ENCODE measurements around the gene FHOD3.

Gene FHOD3

DNA sequence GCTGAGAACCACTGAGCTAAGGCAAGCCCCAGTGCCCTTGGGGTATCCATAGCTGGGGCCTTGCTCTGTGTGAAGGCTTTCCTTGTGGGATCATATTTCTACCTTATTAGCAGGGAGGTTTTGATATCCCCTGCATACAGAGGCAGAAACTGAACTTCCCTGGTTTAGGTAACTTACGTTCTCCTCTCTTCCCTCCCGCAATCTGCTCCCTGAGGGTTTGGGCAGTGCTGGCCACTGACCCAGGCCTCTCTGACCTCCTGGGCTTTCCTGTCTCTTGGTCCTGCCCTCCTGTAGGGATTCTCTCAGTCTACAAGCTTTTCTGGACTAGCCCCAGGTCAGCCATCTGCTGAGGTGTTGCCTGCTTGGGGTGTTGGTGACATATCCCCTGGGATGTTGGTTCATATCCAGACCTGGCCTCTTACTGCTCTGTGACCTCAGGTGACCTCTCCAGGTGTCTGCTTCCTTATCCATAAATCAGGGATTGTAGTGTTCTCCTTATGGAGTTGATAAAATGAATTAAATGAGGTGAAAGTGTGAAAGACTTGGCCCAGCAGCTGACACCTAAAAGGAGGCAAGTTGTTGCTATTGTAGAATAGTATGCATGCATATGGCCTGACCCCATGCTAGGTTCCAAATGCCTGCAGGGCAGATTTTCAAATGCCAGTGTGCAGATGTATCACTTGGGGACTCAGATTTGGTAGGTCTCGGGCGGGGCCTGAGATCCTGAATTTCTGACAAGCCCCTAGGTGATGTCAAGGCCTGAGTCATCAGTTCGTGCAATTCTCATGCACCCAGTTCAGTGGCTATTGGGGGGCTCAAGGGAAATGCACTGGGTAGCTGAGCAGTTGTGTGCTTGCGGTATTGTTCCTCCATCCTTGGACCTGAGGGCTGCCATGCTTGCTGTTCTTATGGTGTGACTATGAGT is 106.6 kb downstream of the FHOD3 start:
- Mint-ChIP-seq H3K27me3 (peaks cover 7% of the 10 kb centered on the region), H3K36me3 (no peaks in the 10 kb centered on the region), H3K4me3 (no peak overlapping the region), H3K9me3 (ENCODE audit: low read depth) (no peaks in the 10 kb centered on the region), H3K27ac (no peak overlapping the region), H3K4me1 (ENCODE audit: low read depth) (no peaks in the 10 kb centered on the region)

GRCh38 chr18:36405611-36406010 is 108.1 kb downstream of the FHOD3 start:
- Mint-ChIP-seq H3K9me3 (ENCODE audit: low read depth) (no peaks in the 10 kb centered on the region), H3K27me3 (peaks cover 4% of the 10 kb centered on the region), H3K36me3 (no peaks in the 10 kb centered on the region), H3K4me1 (ENCODE audit: low read depth) (no peaks in the 10 kb centered on the region), H3K4me3 (no peak overlapping the region), H3K27ac (no peak overlapping the region)

- H3K9me3 Mint-ChIP-seq (ENCODE audit: low read depth), result no peaks in the 10 kb centered on the region
- no peak overlapping the region for H3K27ac Mint-ChIP-seq
- H3K4me1 Mint-ChIP-seq (ENCODE audit: low read depth), result no peaks in the 10 kb centered on the region
- peaks cover 4% of the 10 kb centered on the region for H3K27me3 Mint-ChIP-seq
- H3K4me3 Mint-ChIP-seq, result no peak overlapping the region
- no peaks in the 10 kb centered on the region for H3K36me3 Mint-ChIP-seq
Observed at GRCh38 chr18:36406805-36407204, 109.3 kb downstream of the FHOD3 start.

DNA sequence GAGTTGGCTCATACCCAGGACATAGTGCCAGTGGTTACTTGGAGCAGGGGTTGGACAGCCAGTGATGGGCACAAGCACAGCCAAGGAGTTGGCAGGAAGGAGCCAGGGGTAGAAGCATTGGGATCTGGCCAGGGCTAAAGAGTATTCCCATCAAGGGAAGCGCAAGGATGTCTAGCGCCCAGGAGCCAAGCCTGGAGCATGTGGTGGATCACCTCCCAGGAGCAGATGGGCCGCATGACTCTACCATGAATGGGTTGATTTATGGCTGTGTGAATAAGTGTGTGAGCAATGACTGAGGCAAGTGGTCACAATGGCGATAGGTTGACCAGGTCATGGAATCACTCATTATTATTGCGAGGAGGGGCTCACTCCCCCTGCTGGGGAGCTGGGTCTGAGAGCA is 111.1 kb downstream of the FHOD3 start:
- H3K4me1 Mint-ChIP-seq (ENCODE audit: low read depth), result no peaks in the 10 kb centered on the region
- H3K4me3 Mint-ChIP-seq, result no peak overlapping the region
- H3K36me3 Mint-ChIP-seq, result no peaks in the 10 kb centered on the region
- H3K27ac Mint-ChIP-seq, result no peak overlapping the region
- peaks cover 2% of the 10 kb centered on the region for H3K27me3 Mint-ChIP-seq
- H3K9me3 Mint-ChIP-seq (ENCODE audit: low read depth), result no peaks in the 10 kb centered on the region

- Mint-ChIP-seq H3K27ac (no peak overlapping the region), H3K4me3 (no peak overlapping the region), H3K4me1 (ENCODE audit: low read depth) (no peaks in the 10 kb centered on the region), H3K9me3 (ENCODE audit: low read depth) (no peaks in the 10 kb centered on the region), H3K36me3 (no peaks in the 10 kb centered on the region), H3K27me3 (peaks cover 2% of the 10 kb centered on the region)
Observed at GRCh38 chr18:36409779-36410178, 112.3 kb downstream of the FHOD3 start.

DNA sequence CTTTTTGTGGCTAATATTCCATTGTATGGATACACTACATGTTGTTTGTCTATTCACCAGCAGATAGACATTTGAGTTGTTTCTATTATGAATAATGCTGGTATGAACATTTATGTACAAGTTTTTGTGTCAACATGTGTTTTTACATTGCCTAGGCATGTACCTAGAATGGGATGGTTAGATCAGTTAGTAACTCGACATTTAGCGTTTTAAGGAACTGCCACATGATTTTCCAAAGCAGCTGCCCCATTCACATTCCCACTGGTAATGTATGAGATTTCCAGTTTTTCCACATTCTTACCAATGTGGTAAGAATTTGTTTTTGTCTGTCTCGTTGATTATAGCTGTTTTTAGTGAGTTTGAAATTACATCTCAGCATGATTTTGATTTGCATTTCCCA is 112.8 kb downstream of the FHOD3 start:
- no peaks in the 10 kb centered on the region for H3K9me3 Mint-ChIP-seq (ENCODE audit: low read depth)
- no peak overlapping the region for H3K27ac Mint-ChIP-seq
- no peak overlapping the region for H3K4me3 Mint-ChIP-seq

GRCh38 chr18:36411745-36412168 is 114.2 kb downstream of the FHOD3 start:
- no peaks in the 10 kb centered on the region for H3K9me3 Mint-ChIP-seq (ENCODE audit: low read depth)
- H3K4me3 Mint-ChIP-seq, result no peak overlapping the region
- H3K27ac Mint-ChIP-seq, result no peak overlapping the region
- no peaks in the 10 kb centered on the region for H3K4me1 Mint-ChIP-seq (ENCODE audit: low read depth)
- peaks cover 2% of the 10 kb centered on the region for H3K27me3 Mint-ChIP-seq
- no peaks in the 10 kb centered on the region for H3K36me3 Mint-ChIP-seq

More for the DNA sequence above, 112.8 kb downstream of the FHOD3 start:
- no peaks in the 10 kb centered on the region for H3K36me3 Mint-ChIP-seq
- H3K4me1 Mint-ChIP-seq (ENCODE audit: low read depth), result no peaks in the 10 kb centered on the region
- peaks cover 2% of the 10 kb centered on the region for H3K27me3 Mint-ChIP-seq

DNA sequence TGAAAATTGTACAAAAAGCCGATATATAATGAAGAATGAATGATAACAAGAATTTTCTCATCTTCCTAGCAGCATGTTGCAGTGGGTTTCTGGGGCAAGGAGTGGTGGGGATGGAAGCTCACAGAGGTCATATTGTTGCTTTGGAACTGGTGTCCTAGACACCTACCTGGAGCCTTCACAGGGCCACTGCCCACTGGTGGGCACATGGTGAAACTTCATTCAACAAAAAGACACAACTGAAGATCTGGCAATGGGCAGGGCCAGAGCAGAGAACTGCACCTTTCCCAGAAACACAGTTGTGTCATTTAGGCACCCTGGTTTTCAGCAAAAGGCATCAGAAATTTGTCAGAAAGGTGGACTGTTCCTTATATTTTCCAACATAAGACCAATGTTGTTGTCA is 115.3 kb downstream of the FHOD3 start:
- H3K4me1 Mint-ChIP-seq (ENCODE audit: low read depth), result no peaks in the 10 kb centered on the region
- H3K9me3 Mint-ChIP-seq (ENCODE audit: low read depth), result no peaks in the 10 kb centered on the region
- H3K36me3 Mint-ChIP-seq, result no peaks in the 10 kb centered on the region
- no peak overlapping the region for H3K27ac Mint-ChIP-seq
- peaks cover 5% of the 10 kb centered on the region for H3K27me3 Mint-ChIP-seq
- H3K4me3 Mint-ChIP-seq, result no peak overlapping the region

GRCh38 chr18:36415171-36415570 is 117.7 kb downstream of the FHOD3 start:
- no peaks in the 10 kb centered on the region for H3K36me3 Mint-ChIP-seq
- no peak overlapping the region for H3K4me3 Mint-ChIP-seq
- H3K4me1 Mint-ChIP-seq (ENCODE audit: low read depth), result no peaks in the 10 kb centered on the region
- H3K27ac Mint-ChIP-seq, result no peak overlapping the region
- H3K27me3 Mint-ChIP-seq, result peaks cover 7% of the 10 kb centered on the region
- H3K9me3 Mint-ChIP-seq (ENCODE audit: low read depth), result no peaks in the 10 kb centered on the region

DNA sequence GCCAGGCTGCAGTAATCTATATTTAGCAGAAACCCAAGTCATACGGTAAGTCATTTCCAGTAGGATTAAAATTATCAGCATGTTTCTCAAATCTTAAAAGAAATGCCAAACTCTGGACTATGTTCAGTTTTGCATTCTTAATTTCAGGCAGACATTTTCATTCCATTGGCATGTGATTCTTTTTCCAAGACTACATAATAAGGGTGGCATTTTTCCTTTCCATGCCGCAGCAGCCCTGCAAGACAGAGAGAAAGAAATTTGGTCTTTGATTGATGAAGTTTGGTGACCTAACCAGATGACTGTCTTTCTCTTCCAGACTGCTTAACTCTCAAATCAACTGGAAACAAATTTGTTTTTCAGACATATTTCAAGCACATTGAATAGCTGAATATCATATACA is 118.1 kb downstream of the FHOD3 start:
- Mint-ChIP-seq H3K27ac (no peak overlapping the region), H3K27me3 (peaks cover 10% of the 10 kb centered on the region), H3K36me3 (no peaks in the 10 kb centered on the region), H3K4me3 (no peak overlapping the region), H3K4me1 (ENCODE audit: low read depth) (no peaks in the 10 kb centered on the region), H3K9me3 (ENCODE audit: low read depth) (no peaks in the 10 kb centered on the region)

- H3K9me3 Mint-ChIP-seq (ENCODE audit: low read depth), result no peaks in the 10 kb centered on the region
- H3K27ac Mint-ChIP-seq, result no peak overlapping the region
- H3K27me3 Mint-ChIP-seq, result peaks cover 10% of the 10 kb centered on the region
- no peaks in the 10 kb centered on the region for H3K36me3 Mint-ChIP-seq
- H3K4me1 Mint-ChIP-seq (ENCODE audit: low read depth), result no peaks in the 10 kb centered on the region
- no peak overlapping the region for H3K4me3 Mint-ChIP-seq
Observed at GRCh38 chr18:36419188-36419899, 121.8 kb downstream of the FHOD3 start.

DNA sequence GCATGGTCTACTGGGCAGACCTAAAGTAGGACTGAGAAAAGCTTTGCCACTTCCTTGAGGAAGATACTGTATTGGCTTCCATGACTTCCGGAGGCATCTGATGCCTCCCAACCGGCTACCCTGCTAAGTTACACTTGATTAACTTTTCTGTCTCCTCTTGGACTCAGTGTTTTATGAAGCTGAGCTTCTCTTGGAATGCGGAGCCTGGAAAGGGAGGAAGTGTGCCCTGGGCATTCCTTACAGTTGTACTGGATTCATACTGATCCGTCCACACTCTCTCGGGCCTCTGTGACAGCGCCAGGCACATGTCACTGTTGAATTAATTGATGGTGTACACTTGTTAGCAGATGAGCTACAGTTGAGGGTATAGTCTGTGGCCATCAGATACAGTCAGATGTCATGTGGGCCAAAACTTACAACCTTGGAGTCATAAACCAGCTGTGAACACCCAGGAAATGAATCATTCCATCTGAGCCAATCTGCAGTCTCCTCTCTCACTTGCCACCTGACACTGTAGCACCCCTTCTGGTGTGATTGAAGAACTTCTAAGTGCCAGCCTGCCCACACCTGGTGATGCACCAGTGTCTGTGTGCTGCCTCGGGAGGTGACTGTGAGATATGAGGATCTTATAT is 122.5 kb downstream of the FHOD3 start:
- Mint-ChIP-seq H3K9me3 (ENCODE audit: low read depth) (no peaks in the 10 kb centered on the region), H3K27ac (no peak overlapping the region), H3K27me3 (peaks cover 10% of the 10 kb centered on the region), H3K36me3 (no peaks in the 10 kb centered on the region), H3K4me1 (ENCODE audit: low read depth) (no peaks in the 10 kb centered on the region), H3K4me3 (no peak overlapping the region)

- H3K4me1 Mint-ChIP-seq (ENCODE audit: low read depth), result no peaks in the 10 kb centered on the region
- peaks cover 10% of the 10 kb centered on the region for H3K27me3 Mint-ChIP-seq
- H3K27ac Mint-ChIP-seq, result no peak overlapping the region
- H3K9me3 Mint-ChIP-seq (ENCODE audit: low read depth), result no peaks in the 10 kb centered on the region
- no peaks in the 10 kb centered on the region for H3K36me3 Mint-ChIP-seq
- no peak overlapping the region for H3K4me3 Mint-ChIP-seq
Observed at GRCh38 chr18:36420826-36421225, 123.3 kb downstream of the FHOD3 start.

GRCh38 chr18:36424741-36425142 is 127.2 kb downstream of the FHOD3 start:
- H3K36me3 Mint-ChIP-seq, result no peaks in the 10 kb centered on the region
- H3K4me3 Mint-ChIP-seq, result no peak overlapping the region
- no peaks in the 10 kb centered on the region for H3K4me1 Mint-ChIP-seq (ENCODE audit: low read depth)
- no peak overlapping the region for H3K27ac Mint-ChIP-seq
- H3K9me3 Mint-ChIP-seq (ENCODE audit: low read depth), result no peaks in the 10 kb centered on the region
- peaks cover 12% of the 10 kb centered on the region for H3K27me3 Mint-ChIP-seq

- Mint-ChIP-seq H3K27ac (no peak overlapping the region), H3K9me3 (ENCODE audit: low read depth) (no peaks in the 10 kb centered on the region)
Observed at GRCh38 chr18:36427369-36427768, 129.9 kb downstream of the FHOD3 start.

More at GRCh38 chr18:36427369-36427768, 129.9 kb downstream of the FHOD3 start:
- Mint-ChIP-seq H3K36me3 (no peaks in the 10 kb centered on the region), H3K4me1 (ENCODE audit: low read depth) (no peaks in the 10 kb centered on the region), H3K4me3 (no peak overlapping the region), H3K27me3 (peaks cover 6% of the 10 kb centered on the region)
